Right atrium auricular region (tissue), 2 donors: Measurements from ENCODE around the gene UPK1A. TPM values are rescaled to one million over a fixed set of nuclear protein-coding genes. Genes with fewer than 3 reads are reported as not detected.
"Not testable (repeated sequence)": the region's sequence is repeated elsewhere in the genome, so short reads cannot be mapped to it uniquely, and the experiment has no call there.

Source experiments
- DNase-seq: peaks from one replicate; pipeline ENCODE4 v3.0.0-alpha.2; 2019; ENCODE audit warnings: low spot score
- H3K27ac ChIP-seq, 2 donors: fragments of 200-600 bp; sonication (generic); 1 replicate in 1 of 2; 2 replicates in 1 of 2; pipeline ENCODE4 v1.5.1; 2016 to 2019
- H3K27me3 ChIP-seq, 2 donors: fragments of 200-600 bp; sonication (generic); one replicate each; pipeline versions ENCODE4 v1.5.1 to v1.6.0; 2017 to 2019
- H3K36me3 ChIP-seq: fragments of 200-600 bp; sonication (generic); one replicate; pipeline ENCODE4 v1.5.1; 2016
- H3K4me1 ChIP-seq, 2 donors: fragments of 200-600 bp; sonication (generic); one replicate each; pipeline versions ENCODE4 v1.5.1 to v1.6.0; 2017 to 2019
- H3K4me3 ChIP-seq, 2 donors: fragments of 200-600 bp; sonication (generic); 1 replicate in 1 of 2; 2 replicates in 1 of 2; pipeline ENCODE4 v1.5.1; 2017 to 2019; ENCODE audit warnings: mild to moderate bottlenecking in 1 of 2, moderate library complexity in 1 of 2
- H3K9me3 ChIP-seq, 2 donors: fragments of 200-600 bp; sonication (generic); one replicate each; pipeline ENCODE4 v1.5.1; 2019
- CTCF ChIP-seq, 2 donors: fragments of 200-600 bp; sonication (generic); IDR thresholded peaks; one replicate each; pipeline ENCODE4 v1.5.1; 2019; ENCODE audit warnings: antibody characterized with exemption in 2 of 2
- total RNA-seq, 2 donors: library from RNA; depleted of rRNA; stranded (reverse); fragments of >200 nt; gene quantifications; one replicate each; pipeline ENCODE4 v1.1.0, GENCODE V29; 2016

Gene UPK1A
- total RNA-seq, 2 donors from 2014 or later: not detected

- H3K27ac ChIP-seq: no peak overlapping the region
- no peak for TF ChIP-seq CTCF (IDR thresholded peaks at IDR 0.05)
- H3K4me1 ChIP-seq: peaks cover 0 to 9% of the 10 kb centered on the region in 2 donors
- H3K27me3 ChIP-seq: peaks cover 0 to 9% of the 10 kb centered on the region in 2 donors
- H3K4me3 ChIP-seq: no peak overlapping the region
- H3K36me3 ChIP-seq: no peaks in the 10 kb centered on the region
- H3K9me3 ChIP-seq: no peaks in the 10 kb centered on the region
- no peak for DNase-seq
These were observed 9.3 kb downstream of the UPK1A start for GRCh38 chr19:35675589-35676140.

- Histone ChIP-seq H3K27me3 (no peaks in the 10 kb centered on the region), H3K9me3 (no peaks in the 10 kb centered on the region), H3K4me1 (no peaks in the 10 kb centered on the region), H3K27ac (no peak overlapping the region), H3K36me3 (no peaks in the 10 kb centered on the region), H3K4me3 (no peak overlapping the region)
- DNase-seq: no peak
- TF ChIP-seq CTCF (IDR thresholded peaks at IDR 0.05): no peak
These were observed 23.5 kb downstream of the UPK1A start for GRCh38 chr19:35689836-35690235.

GRCh38 chr19:35691106-35691505, 24.8 kb downstream of the UPK1A start:
- not testable (repeated sequence) for DNase-seq, H3K27me3 ChIP-seq, H3K9me3 ChIP-seq

GRCh38 chr19:35692010-35692409, 25.7 kb downstream of the UPK1A start:
- H3K4me1 ChIP-seq: no peaks in the 10 kb centered on the region
- H3K36me3 ChIP-seq: no peaks in the 10 kb centered on the region
- H3K4me3 ChIP-seq: no peak overlapping the region
- no peak for DNase-seq
- H3K9me3 ChIP-seq: no peaks in the 10 kb centered on the region
- H3K27me3 ChIP-seq: no peaks in the 10 kb centered on the region
- no peak overlapping the region for H3K27ac ChIP-seq
- TF ChIP-seq CTCF (IDR thresholded peaks at IDR 0.05): no peak

More at GRCh38 chr19:35691106-35691505, 24.8 kb downstream of the UPK1A start:
- H3K27ac ChIP-seq, H3K36me3 ChIP-seq, H3K4me3 ChIP-seq, H3K4me1 ChIP-seq: not testable (repeated sequence)

GRCh38 chr19:35693422-35693821, 27.1 kb downstream of the UPK1A start:
- TF ChIP-seq CTCF (IDR thresholded peaks at IDR 0.05): no peak
- Histone ChIP-seq H3K4me1 (no peaks in the 10 kb centered on the region), H3K4me3 (no peak overlapping the region), H3K9me3 (no peaks in the 10 kb centered on the region), H3K27ac (no peak overlapping the region), H3K36me3 (no peaks in the 10 kb centered on the region), H3K27me3 (no peaks in the 10 kb centered on the region)
- no peak for DNase-seq

GRCh38 chr19:35693835-35694599, 27.7 kb downstream of the UPK1A start:
- peak; percentile 97 for TF ChIP-seq CTCF (IDR thresholded peaks at IDR 0.05)
- no peaks in the 10 kb centered on the region for H3K9me3 ChIP-seq
- no peaks in the 10 kb centered on the region for H3K27me3 ChIP-seq
- H3K4me3 ChIP-seq: no peak overlapping the region
- DNase-seq: peak; percentile 84
- H3K27ac ChIP-seq: no peak overlapping the region
- H3K4me1 ChIP-seq: no peaks in the 10 kb centered on the region
- H3K36me3 ChIP-seq: no peaks in the 10 kb centered on the region
